HL-60/S4 (cell line): Measurements from ENCODE around the gene FAF1.
"Not testable (repeated sequence)": the region's sequence is repeated elsewhere in the genome, so short reads cannot be mapped to it uniquely, and the experiment has no call there.

Experiments used
- in situ Hi-C: fragments of 300-500 bp; cut with MboI; formaldehyde crosslinking; loops from 2 replicates; pipeline ENCODE4 v1.14.3; 2022; ENCODE audit warnings: low sequenced_read_pairs

FAF1 gene

GRCh38 chr1:50959913-50960844 is at the start of gene FAF1:
Gene FAF1, minus strand, starts transcription at chr1:50960267. Its CDS starts 456 bp downstream, at chr1:50959811.
- in situ Hi-C loops = no loop called here

GRCh38 chr1:51009381-51009780 is 49.3 kb upstream of the FAF1 start:
- in situ Hi-C loops = no loop called here

GRCh38 chr1:51005549-51005948 is 45.5 kb upstream of the FAF1 start:
- in situ Hi-C loops = not testable (repeated sequence)

- in situ Hi-C loops = no loop called here
Measured at GRCh38 chr1:51002516-51002915, 42.4 kb upstream of the FAF1 start.

GRCh38 chr1:51000651-51001050 is 40.6 kb upstream of the FAF1 start:
- in situ Hi-C loops = no loop called here

GRCh38 chr1:51000160-51000559 is 40.1 kb upstream of the FAF1 start:
- in situ Hi-C loops = no loop called here

GRCh38 chr1:50999375-50999774 is 39.3 kb upstream of the FAF1 start:
- in situ Hi-C loops = not testable (repeated sequence)

- in situ Hi-C loops = no loop called here
Measured at GRCh38 chr1:50996083-50996482, 36.0 kb upstream of the FAF1 start.

- in situ Hi-C loops = no loop called here
Measured at GRCh38 chr1:50995651-50996050, 35.6 kb upstream of the FAF1 start.

- in situ Hi-C loops = no loop called here
Measured at GRCh38 chr1:50994997-50995396, 34.9 kb upstream of the FAF1 start.

GRCh38 chr1:50993645-50994044 is 33.6 kb upstream of the FAF1 start:
- in situ Hi-C loops = no loop called here

GRCh38 chr1:50992532-50993318 is 32.7 kb upstream of the FAF1 start:
- in situ Hi-C loops = no loop called here

- in situ Hi-C loops = no loop called here
Measured at GRCh38 chr1:50989694-50990093, 29.6 kb upstream of the FAF1 start.

GRCh38 chr1:50986653-50987052 is 26.6 kb upstream of the FAF1 start:
- in situ Hi-C loops = no loop called here

GRCh38 chr1:50985094-50985493 is 25.0 kb upstream of the FAF1 start:
- in situ Hi-C loops = no loop called here

- in situ Hi-C loops = no loop called here
Measured at GRCh38 chr1:50983219-50983802, 23.2 kb upstream of the FAF1 start.

- in situ Hi-C loops = no loop called here
Measured at GRCh38 chr1:50982611-50983010, 22.5 kb upstream of the FAF1 start.

- in situ Hi-C loops = no loop called here
Measured at GRCh38 chr1:50981741-50982140, 21.7 kb upstream of the FAF1 start.

GRCh38 chr1:50980505-50980904 is 20.4 kb upstream of the FAF1 start:
- in situ Hi-C loops = no loop called here

- in situ Hi-C loops = no loop called here
Measured at GRCh38 chr1:50979937-50980336, 19.9 kb upstream of the FAF1 start.
